ENCODE results near the gene DCAF4. TPM values are rescaled to one million over a fixed set of nuclear protein-coding genes. Genes with fewer than 3 reads are reported as not detected.

The DCAF4 gene
- polyA plus RNA-seq, 1 of the 3 experiments (the other 2 are of a cell fraction), result 17.9 TPM

DNA sequence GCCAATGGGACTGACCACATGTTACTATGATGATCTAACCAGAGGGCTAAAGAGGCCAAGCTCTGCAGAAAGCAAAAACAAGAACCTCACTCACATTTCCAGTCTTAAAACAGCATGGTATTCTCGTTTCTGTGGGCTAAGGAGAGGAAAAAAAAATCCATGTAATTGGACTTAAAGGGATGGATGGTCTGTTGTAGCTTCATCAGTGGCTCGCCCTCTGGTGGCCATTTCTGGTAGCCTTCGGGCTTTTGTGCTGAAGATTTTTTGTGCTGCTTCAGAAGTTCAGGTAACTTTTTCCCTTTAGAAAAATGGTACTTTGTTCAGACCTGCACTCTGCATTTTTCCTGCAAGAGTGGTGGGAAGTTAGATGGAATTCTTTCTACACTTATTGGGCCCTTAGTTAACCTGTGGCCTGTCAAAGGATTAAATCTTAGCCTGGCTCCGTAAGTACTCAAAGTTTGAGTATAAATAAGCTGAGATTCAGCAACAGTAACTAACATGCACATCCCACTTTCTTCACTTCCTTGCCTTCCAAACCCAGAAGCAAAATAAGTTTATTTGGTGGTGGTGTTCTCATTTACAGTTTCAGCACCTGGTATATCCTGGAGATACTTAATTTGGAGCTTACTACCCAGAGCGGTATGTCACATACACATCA, 22.3 kb downstream of the DCAF4 start:
- 40% methylated on average over 5 of the region's 5 CpGs for WGBS (ENCODE audit: low lambda C conversion rate)
- Histone ChIP-seq H3K36me3 (replicated peaks in 1 of 2; ENCODE audit: control insufficient read depth in 1 of 2, insufficient read depth in 2 of 2, low read length in 1 of 2) (peaks cover 0 to 6% of the 10 kb centered on the region in 2 experiments), H2AFZ (ENCODE audit: low read depth) (no peak overlapping the region), H3K4me1 (ENCODE audit: control insufficient read depth in 1 of 2, insufficient read depth in 2 of 2, low read depth in 1 of 2, low read length in 1 of 2) (no peaks in the 10 kb centered on the region), H3K9me3 (no peaks in the 10 kb centered on the region), H3K4me3 (ENCODE audit: low read depth in 2 of 2, low read length in 1 of 2) (peak overlapping the region in 1 of 2 experiments; percentile 33; a peak in 1 of 4 replicates), H3K27me3 (ENCODE audit: insufficient read depth) (no peaks in the 10 kb centered on the region), H4K20me1 (ENCODE audit: insufficient read depth) (no peaks in the 10 kb centered on the region), H3K9me2 (no peaks in the 10 kb centered on the region), H3K4me2 (no peak overlapping the region), H3K27ac (ENCODE audit: low read depth in 2 of 2, low read length in 1 of 2) (no peak overlapping the region), H3K79me2 (ENCODE audit: insufficient read depth) (no peaks in the 10 kb centered on the region), H3F3A (replicated peaks; ENCODE audit: insufficient read depth) (no peaks in the 10 kb centered on the region), H3K9ac (no peak overlapping the region)
- peak; percentile 70 for DNase-seq
- ChIA-PET CTCF (interaction anchor here (0.6 to 6.7 kb wide), 59 partner anchors 10 to 499 kb away, joined by 3 to 269 read pairs (median 4); partner anchors contain the start of genes DCAF4, DPF3 and RBM25), POLR2A (interaction anchor here (0.8 to 1.0 kb wide), 2 partner anchors 433 to 435 kb away, joined by 3 read pairs; no protein-coding TSS in a partner anchor)
- TF ChIP-seq FOXM1 (IDR thresholded peaks at IDR 0.05; ENCODE audit: low read depth) (no peak), TCF12 (IDR thresholded peaks at IDR 0.05) (no peak), FOXJ3 (CRISPR knock-in tag; IDR thresholded peaks at IDR 0.05) (no peak), NRF1 (IDR thresholded peaks at IDR 0.05; ENCODE audit: low read depth, low read length) (no peak), ELF1 (IDR thresholded peaks at IDR 0.05) (no peak), EZH2phosphoT487 (IDR thresholded peaks at IDR 0.05; ENCODE audit: borderline replicate concordance, low read depth) (no peak), SMC3 (IDR thresholded peaks at IDR 0.05; ENCODE audit: low read depth, low read length) (peak; percentile 86), SIN3A (IDR thresholded peaks at IDR 0.05; ENCODE audit: borderline replicate concordance, low read depth, low read length) (no peak), GATA2 (CRISPR knock-in tag; IDR thresholded peaks at IDR 0.05) (no peak), TAF1 (IDR thresholded peaks at IDR 0.05; ENCODE audit: borderline replicate concordance, low read depth, low read length) (no peak), FOSL2 (IDR thresholded peaks at IDR 0.05; ENCODE audit: borderline replicate concordance, low read depth) (no peak), RAD21 (IDR thresholded peaks at IDR 0.05; ENCODE audit: low read length) (peak; percentile 74), MEF2A (IDR thresholded peaks at IDR 0.05; ENCODE audit: borderline replicate concordance, low read depth) (no peak)
- TF ChIP-seq, protein P1, sequence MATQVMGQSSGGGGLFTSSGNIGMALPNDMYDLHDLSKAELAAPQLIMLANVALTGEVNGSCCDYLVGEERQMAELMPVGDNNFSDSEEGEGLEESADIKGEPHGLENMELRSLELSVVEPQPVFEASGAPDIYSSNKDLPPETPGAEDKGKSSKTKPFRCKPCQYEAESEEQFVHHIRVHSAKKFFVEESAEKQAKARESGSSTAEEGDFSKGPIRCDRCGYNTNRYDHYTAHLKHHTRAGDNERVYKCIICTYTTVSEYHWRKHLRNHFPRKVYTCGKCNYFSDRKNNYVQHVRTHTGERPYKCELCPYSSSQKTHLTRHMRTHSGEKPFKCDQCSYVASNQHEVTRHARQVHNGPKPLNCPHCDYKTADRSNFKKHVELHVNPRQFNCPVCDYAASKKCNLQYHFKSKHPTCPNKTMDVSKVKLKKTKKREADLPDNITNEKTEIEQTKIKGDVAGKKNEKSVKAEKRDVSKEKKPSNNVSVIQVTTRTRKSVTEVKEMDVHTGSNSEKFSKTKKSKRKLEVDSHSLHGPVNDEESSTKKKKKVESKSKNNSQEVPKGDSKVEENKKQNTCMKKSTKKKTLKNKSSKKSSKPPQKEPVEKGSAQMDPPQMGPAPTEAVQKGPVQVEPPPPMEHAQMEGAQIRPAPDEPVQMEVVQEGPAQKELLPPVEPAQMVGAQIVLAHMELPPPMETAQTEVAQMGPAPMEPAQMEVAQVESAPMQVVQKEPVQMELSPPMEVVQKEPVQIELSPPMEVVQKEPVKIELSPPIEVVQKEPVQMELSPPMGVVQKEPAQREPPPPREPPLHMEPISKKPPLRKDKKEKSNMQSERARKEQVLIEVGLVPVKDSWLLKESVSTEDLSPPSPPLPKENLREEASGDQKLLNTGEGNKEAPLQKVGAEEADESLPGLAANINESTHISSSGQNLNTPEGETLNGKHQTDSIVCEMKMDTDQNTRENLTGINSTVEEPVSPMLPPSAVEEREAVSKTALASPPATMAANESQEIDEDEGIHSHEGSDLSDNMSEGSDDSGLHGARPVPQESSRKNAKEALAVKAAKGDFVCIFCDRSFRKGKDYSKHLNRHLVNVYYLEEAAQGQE (IDR thresholded peaks at IDR 0.05; ENCODE audit: low read depth, low read length), result no peak
- TF ChIP-seq, protein P2, sequence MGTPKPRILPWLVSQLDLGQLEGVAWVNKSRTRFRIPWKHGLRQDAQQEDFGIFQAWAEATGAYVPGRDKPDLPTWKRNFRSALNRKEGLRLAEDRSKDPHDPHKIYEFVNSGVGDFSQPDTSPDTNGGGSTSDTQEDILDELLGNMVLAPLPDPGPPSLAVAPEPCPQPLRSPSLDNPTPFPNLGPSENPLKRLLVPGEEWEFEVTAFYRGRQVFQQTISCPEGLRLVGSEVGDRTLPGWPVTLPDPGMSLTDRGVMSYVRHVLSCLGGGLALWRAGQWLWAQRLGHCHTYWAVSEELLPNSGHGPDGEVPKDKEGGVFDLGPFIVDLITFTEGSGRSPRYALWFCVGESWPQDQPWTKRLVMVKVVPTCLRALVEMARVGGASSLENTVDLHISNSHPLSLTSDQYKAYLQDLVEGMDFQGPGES (IDR thresholded peaks at IDR 0.05; ENCODE audit: low read depth, low read length), result no peak
- TF ChIP-seq, protein P3, sequence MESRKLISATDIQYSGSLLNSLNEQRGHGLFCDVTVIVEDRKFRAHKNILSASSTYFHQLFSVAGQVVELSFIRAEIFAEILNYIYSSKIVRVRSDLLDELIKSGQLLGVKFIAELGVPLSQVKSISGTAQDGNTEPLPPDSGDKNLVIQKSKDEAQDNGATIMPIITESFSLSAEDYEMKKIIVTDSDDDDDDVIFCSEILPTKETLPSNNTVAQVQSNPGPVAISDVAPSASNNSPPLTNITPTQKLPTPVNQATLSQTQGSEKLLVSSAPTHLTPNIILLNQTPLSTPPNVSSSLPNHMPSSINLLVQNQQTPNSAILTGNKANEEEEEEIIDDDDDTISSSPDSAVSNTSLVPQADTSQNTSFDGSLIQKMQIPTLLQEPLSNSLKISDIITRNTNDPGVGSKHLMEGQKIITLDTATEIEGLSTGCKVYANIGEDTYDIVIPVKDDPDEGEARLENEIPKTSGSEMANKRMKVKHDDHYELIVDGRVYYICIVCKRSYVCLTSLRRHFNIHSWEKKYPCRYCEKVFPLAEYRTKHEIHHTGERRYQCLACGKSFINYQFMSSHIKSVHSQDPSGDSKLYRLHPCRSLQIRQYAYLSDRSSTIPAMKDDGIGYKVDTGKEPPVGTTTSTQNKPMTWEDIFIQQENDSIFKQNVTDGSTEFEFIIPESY (IDR thresholded peaks at IDR 0.05; ENCODE audit: borderline replicate concordance, low read depth), result no peak
- TF ChIP-seq, protein P4, sequence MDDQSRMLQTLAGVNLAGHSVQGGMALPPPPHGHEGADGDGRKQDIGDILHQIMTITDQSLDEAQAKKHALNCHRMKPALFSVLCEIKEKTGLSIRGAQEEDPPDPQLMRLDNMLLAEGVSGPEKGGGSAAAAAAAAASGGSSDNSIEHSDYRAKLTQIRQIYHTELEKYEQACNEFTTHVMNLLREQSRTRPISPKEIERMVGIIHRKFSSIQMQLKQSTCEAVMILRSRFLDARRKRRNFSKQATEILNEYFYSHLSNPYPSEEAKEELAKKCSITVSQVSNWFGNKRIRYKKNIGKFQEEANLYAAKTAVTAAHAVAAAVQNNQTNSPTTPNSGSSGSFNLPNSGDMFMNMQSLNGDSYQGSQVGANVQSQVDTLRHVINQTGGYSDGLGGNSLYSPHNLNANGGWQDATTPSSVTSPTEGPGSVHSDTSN (IDR thresholded peaks at IDR 0.05), result no peak
- TF ChIP-seq, protein P5, sequence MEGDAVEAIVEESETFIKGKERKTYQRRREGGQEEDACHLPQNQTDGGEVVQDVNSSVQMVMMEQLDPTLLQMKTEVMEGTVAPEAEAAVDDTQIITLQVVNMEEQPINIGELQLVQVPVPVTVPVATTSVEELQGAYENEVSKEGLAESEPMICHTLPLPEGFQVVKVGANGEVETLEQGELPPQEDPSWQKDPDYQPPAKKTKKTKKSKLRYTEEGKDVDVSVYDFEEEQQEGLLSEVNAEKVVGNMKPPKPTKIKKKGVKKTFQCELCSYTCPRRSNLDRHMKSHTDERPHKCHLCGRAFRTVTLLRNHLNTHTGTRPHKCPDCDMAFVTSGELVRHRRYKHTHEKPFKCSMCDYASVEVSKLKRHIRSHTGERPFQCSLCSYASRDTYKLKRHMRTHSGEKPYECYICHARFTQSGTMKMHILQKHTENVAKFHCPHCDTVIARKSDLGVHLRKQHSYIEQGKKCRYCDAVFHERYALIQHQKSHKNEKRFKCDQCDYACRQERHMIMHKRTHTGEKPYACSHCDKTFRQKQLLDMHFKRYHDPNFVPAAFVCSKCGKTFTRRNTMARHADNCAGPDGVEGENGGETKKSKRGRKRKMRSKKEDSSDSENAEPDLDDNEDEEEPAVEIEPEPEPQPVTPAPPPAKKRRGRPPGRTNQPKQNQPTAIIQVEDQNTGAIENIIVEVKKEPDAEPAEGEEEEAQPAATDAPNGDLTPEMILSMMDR (IDR thresholded peaks at IDR 0.05), result peak; percentile 94
